GM10248 (cell line): ENCODE measurements around the gene RASAL2.

Experiments
- CTCF ChIA-PET: fragments of 300-600 bp; sonication (Branson Sonifier 250); formaldehyde crosslinking; extraction: SDS; loops from one replicate; lab custom pipeline; 2021; ENCODE audit warnings: antibody characterized with exemption; lab: Yijun Ruan, JAX
- POLR2A ChIA-PET: fragments of 350-650 bp; sonication (Branson Sonifier 250); formaldehyde crosslinking; extraction: SDS; loops from one replicate; lab custom pipeline; 2020; ENCODE audit warnings: antibody characterized with exemption; lab: Yijun Ruan, JAX
- DNase-seq: peaks from one replicate; pipeline ENCODE4 v3.0.0; 2012; ENCODE audit errors: extremely low spot score
- CTCF ChIP-seq: IDR thresholded peaks from 2 replicates; pipeline ENCODE4 v1.5.1; 2012; ENCODE audit warnings: mild to moderate bottlenecking, low read depth; ENCODE audit errors: extremely low read depth, missing control alignments, control extremely low read depth

The RASAL2 gene

GRCh38 chr1:178165196-178165595 is 71.3 kb downstream of the RASAL2 start:
- no peak for DNase-seq
- ChIA-PET POLR2A (no interaction called here), CTCF (no interaction called here)
- TF ChIP-seq CTCF = no peak

- DNase-seq = no peak
- POLR2A ChIA-PET = no interaction called here
- CTCF ChIA-PET = no interaction called here
- no peak for TF ChIP-seq CTCF
These were observed 72.6 kb downstream of the RASAL2 start for GRCh38 chr1:178166429-178167024.

GRCh38 chr1:178168536-178168935 is 74.6 kb downstream of the RASAL2 start:
- ChIA-PET CTCF (no interaction called here), POLR2A (no interaction called here)
- no peak for TF ChIP-seq CTCF
- DNase-seq = no peak

GRCh38 chr1:178169649-178170048 is 75.7 kb downstream of the RASAL2 start:
- ChIA-PET POLR2A (no interaction called here), CTCF (no interaction called here)
- no peak for TF ChIP-seq CTCF
- DNase-seq = no peak

GRCh38 chr1:178172939-178173338 is 79.0 kb downstream of the RASAL2 start:
- ChIA-PET POLR2A (no interaction called here), CTCF (no interaction called here)
- no peak for DNase-seq
- TF ChIP-seq CTCF = no peak

- DNase-seq = no peak
- ChIA-PET POLR2A (no interaction called here), CTCF (no interaction called here)
- TF ChIP-seq CTCF = no peak
These were observed 80.6 kb downstream of the RASAL2 start for GRCh38 chr1:178174539-178174938.

GRCh38 chr1:178180405-178180804 is 86.5 kb downstream of the RASAL2 start:
- DNase-seq = no peak
- ChIA-PET POLR2A (no interaction called here), CTCF (interaction anchor here (0.9 to 1.5 kb wide), 2 partner anchors 147 to 149 kb away, joined by 5 to 6 read pairs; no protein-coding TSS in a partner anchor)
- TF ChIP-seq CTCF = no peak
